HepG2 (cell line): Measurements from ENCODE around the gene PEX3. TPM values are rescaled to one million over a fixed set of nuclear protein-coding genes. Genes with fewer than 3 reads are reported as not detected.

Experiments
- CENPT ChIP-seq: sonication (generic); formaldehyde crosslinking; IDR thresholded peaks from 2 replicates; pipeline ENCODE4 v1.8.0; 2022; ENCODE audit warnings: low read depth, mild to moderate bottlenecking, moderate library complexity, missing genetic modification reagents
- GABPA ChIP-seq, 2 experiments: IDR thresholded peaks; 2 replicates each; pipeline ENCODE4 v1.6.1; 2011 to 2016; ENCODE audit warnings: low read depth in 2 of 2, low read length in 1 of 2, missing biosample characterization in 1 of 2, missing genetic modification characterization in 1 of 2
- GLI4 ChIP-seq: sonication (generic); formaldehyde crosslinking; IDR thresholded peaks from 2 replicates; pipeline ENCODE4 v1.5.1; 2020; ENCODE audit warnings: missing genetic modification reagents, mild to moderate bottlenecking, moderate library complexity, borderline replicate concordance
- KLF6 ChIP-seq: IDR thresholded peaks from 2 replicates; pipeline ENCODE4 v1.8.0; 2016; ENCODE audit warnings: missing biosample characterization, missing genetic modification reagents
- SP1 ChIP-seq, 2 experiments: fragments of 450-650 bp in 1 of 2; sonication (generic) in 1 of 2; formaldehyde crosslinking in 1 of 2; IDR thresholded peaks; 2 replicates each; pipeline versions ENCODE4 v1.4.0 to v1.6.1; 2016 to 2020; ENCODE audit warnings: missing genetic modification reagents in 1 of 2
- ZFP36 ChIP-seq: fragments of 150-350 bp; IDR thresholded peaks from 2 replicates; pipeline ENCODE4 v1.6.1; 2018; ENCODE audit warnings: borderline replicate concordance, low read length, low read depth; ENCODE audit not compliant: partially characterized antibody
- ZFX ChIP-seq: sonication (generic); formaldehyde crosslinking; IDR thresholded peaks from 2 replicates; pipeline ENCODE4 v1.4.0; 2020; ENCODE audit warnings: mild to moderate bottlenecking, low read depth, missing genetic modification reagents, moderate library complexity
- ZNF367 ChIP-seq: sonication (generic); formaldehyde crosslinking; IDR thresholded peaks from 2 replicates; pipeline ENCODE4 v1.4.0; 2020; ENCODE audit warnings: missing genetic modification reagents, borderline replicate concordance
- ZNF83 ChIP-seq: sonication (generic); formaldehyde crosslinking; IDR thresholded peaks from 2 replicates; pipeline ENCODE4 v1.4.0; 2020; ENCODE audit warnings: missing genetic modification reagents, mild to moderate bottlenecking, borderline replicate concordance
- ZSCAN31 ChIP-seq: sonication (generic); formaldehyde crosslinking; IDR thresholded peaks from 2 replicates; pipeline ENCODE4 v1.5.0; 2020; ENCODE audit warnings: low read depth, mild to moderate bottlenecking, missing genetic modification reagents
- polyA plus RNA-seq, 8 experiments: library from polyadenylated mRNA; depleted of rRNA in 3 of 8; stranded (reverse) in 7 of 8; unstranded in 1 of 8; fragments of >200 nt; fragmentation: Illumina TruSeq in 4 of 8; extraction: Trizol in 4 of 8; gene quantifications; 2 replicates each; pipeline versions ENCODE4 v1.2.1 to v1.2.3, GENCODE V29; 2011 to 2016; ENCODE audit warnings: low read depth in 4 of 8, missing spikeins in 1 of 8, mixed read lengths in 1 of 8; ENCODE audit not compliant: insufficient read depth in 1 of 8
- total RNA-seq, 5 experiments: library from RNA; depleted of rRNA; stranded (reverse); fragments of >200 nt; fragmentation: Illumina TruSeq; extraction: Trizol; gene quantifications; 2 replicates each; pipeline ENCODE4 v1.2.3, GENCODE V29; 2016; ENCODE audit warnings: low read depth in 1 of 5
- TF ChIP-seq, protein P1 (sequence below): sonication (generic); formaldehyde crosslinking; IDR thresholded peaks from 2 replicates; pipeline ENCODE4 v1.5.0; 2020; ENCODE audit warnings: mild to moderate bottlenecking, missing genetic modification reagents, borderline replicate concordance
- TF ChIP-seq, protein P2 (sequence below), 2 experiments: fragments of 450-650 bp in 1 of 2; sonication (generic) in 1 of 2; formaldehyde crosslinking in 1 of 2; IDR thresholded peaks; 2 replicates each; pipeline versions ENCODE4 v1.6.1 to v1.8.0; 2016 to 2022; ENCODE audit warnings: antibody characterized with exemption in 1 of 2, mild to moderate bottlenecking in 1 of 2, missing genetic modification reagents in 1 of 2
- TF ChIP-seq, protein P3 (sequence below): sonication (generic); formaldehyde crosslinking; IDR thresholded peaks from 2 replicates; pipeline ENCODE4 v1.9.0; 2022; ENCODE audit warnings: low read depth, missing genetic modification reagents

The PEX3 gene
- total and polyA plus RNA-seq, 2 of the 13 experiments (the other 11 are each of a cell fraction or from before 2014, with no cell fraction given) = 30.9 to 40.8 TPM

DNA sequence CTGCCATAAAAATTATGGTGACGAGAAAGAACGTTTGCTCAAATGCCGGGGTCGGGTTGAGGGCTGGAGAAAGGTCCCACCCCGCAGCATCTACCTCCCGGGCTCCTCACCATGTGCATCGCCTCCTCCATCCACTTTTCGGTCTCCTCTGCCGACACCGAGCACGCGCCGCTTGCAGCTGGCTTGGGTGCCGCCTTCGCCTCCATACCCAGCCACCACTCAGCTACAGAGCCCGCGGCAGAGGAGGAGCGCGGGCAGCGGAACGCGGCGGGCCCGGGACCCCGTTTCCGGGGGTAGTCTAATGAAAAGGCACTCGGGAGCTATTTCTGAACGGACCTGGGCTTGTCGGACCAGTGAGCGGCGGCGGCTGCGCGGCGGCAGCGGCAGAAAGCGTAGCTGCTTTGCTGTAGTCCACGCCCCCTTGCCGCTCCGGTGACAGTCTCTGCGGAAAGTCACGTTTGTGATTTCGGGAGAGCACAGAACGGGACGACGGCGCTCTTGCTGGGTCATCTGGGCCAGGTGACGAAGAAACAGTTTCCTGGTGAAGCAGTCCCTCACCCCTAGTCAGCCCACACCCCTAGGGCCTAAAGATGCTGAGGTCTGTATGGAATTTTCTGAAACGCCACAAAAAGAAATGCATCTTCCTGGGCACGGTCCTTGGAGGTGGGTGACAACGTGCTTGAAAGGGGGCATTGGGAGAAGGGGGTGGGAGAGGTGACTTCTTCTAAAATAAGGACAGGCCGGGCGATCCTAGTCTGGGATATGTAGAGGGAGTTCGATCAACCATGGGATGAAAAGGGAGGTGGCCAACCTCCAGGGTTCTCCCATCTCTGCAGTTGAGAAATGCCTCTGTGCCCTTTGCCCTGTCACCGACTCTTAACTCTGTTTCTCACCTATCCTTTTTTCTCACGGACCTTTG, at the start of gene PEX3, which contains the start of gene ADAT2 (continued):
- TF ChIP-seq, protein P1, sequence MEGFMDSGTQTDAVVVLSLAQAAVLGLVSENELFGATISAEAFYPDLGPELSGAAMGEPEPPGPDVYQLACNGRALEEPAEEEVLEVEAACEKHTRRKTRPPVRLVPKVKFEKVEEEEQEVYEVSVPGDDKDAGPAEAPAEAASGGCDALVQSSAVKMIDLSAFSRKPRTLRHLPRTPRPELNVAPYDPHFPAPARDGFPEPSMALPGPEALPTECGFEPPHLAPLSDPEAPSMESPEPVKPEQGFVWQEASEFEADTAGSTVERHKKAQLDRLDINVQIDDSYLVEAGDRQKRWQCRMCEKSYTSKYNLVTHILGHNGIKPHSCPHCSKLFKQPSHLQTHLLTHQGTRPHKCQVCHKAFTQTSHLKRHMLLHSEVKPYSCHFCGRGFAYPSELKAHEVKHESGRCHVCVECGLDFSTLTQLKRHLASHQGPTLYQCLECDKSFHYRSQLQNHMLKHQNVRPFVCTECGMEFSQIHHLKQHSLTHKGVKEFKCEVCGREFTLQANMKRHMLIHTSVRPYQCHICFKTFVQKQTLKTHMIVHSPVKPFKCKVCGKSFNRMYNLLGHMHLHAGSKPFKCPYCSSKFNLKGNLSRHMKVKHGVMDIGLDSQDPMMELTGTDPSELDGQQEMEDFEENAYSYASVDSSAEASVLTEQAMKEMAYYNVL (CRISPR knock-in tag) = peak; percentile 94
- TF ChIP-seq, protein P2, sequence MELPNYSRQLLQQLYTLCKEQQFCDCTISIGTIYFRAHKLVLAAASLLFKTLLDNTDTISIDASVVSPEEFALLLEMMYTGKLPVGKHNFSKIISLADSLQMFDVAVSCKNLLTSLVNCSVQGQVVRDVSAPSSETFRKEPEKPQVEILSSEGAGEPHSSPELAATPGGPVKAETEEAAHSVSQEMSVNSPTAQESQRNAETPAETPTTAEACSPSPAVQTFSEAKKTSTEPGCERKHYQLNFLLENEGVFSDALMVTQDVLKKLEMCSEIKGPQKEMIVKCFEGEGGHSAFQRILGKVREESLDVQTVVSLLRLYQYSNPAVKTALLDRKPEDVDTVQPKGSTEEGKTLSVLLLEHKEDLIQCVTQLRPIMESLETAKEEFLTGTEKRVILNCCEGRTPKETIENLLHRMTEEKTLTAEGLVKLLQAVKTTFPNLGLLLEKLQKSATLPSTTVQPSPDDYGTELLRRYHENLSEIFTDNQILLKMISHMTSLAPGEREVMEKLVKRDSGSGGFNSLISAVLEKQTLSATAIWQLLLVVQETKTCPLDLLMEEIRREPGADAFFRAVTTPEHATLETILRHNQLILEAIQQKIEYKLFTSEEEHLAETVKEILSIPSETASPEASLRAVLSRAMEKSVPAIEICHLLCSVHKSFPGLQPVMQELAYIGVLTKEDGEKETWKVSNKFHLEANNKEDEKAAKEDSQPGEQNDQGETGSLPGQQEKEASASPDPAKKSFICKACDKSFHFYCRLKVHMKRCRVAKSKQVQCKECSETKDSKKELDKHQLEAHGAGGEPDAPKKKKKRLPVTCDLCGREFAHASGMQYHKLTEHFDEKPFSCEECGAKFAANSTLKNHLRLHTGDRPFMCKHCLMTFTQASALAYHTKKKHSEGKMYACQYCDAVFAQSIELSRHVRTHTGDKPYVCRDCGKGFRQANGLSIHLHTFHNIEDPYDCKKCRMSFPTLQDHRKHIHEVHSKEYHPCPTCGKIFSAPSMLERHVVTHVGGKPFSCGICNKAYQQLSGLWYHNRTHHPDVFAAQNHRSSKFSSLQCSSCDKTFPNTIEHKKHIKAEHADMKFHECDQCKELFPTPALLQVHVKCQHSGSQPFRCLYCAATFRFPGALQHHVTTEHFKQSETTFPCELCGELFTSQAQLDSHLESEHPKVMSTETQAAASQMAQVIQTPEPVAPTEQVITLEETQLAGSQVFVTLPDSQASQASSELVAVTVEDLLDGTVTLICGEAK (IDR thresholded peaks at IDR 0.05) = peak; percentile 84
- TF ChIP-seq, protein P2 (CRISPR knock-in tag; IDR thresholded peaks at IDR 0.05) = peak; percentile 96
- TF ChIP-seq ZFX (peak; percentile 85), GLI4 (CRISPR knock-in tag) (no peak), GABPA (IDR thresholded peaks at IDR 0.05; ENCODE audit: low read depth, low read length) (peak; percentile 73), GABPA (CRISPR knock-in tag; IDR thresholded peaks at IDR 0.05; ENCODE audit: low read depth) (peak; percentile 93), ZSCAN31 (peak; percentile 88), ZNF83 (CRISPR knock-in tag) (no peak), ZNF367 (no peak; the same call in 1 of the 2 replicates), CENPT (CRISPR knock-in tag) (peak; percentile 98), KLF6 (CRISPR knock-in tag) (peak; percentile 97), SP1 (IDR thresholded peaks at IDR 0.05) (no peak), SP1 (CRISPR knock-in tag; IDR thresholded peaks at IDR 0.05) (peak; percentile 97), ZFP36 (no peak)
- TF ChIP-seq, protein P3, sequence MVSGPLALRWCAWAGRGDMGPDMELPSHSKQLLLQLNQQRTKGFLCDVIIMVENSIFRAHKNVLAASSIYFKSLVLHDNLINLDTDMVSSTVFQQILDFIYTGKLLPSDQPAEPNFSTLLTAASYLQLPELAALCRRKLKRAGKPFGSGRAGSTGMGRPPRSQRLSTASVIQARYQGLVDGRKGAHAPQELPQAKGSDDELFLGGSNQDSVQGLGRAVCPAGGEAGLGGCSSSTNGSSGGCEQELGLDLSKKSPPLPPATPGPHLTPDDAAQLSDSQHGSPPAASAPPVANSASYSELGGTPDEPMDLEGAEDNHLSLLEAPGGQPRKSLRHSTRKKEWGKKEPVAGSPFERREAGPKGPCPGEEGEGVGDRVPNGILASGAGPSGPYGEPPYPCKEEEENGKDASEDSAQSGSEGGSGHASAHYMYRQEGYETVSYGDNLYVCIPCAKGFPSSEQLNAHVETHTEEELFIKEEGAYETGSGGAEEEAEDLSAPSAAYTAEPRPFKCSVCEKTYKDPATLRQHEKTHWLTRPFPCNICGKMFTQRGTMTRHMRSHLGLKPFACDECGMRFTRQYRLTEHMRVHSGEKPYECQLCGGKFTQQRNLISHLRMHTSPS (CRISPR knock-in tag) = peak; percentile 73
